ENCODE measurements around the gene KYAT1. TPM values are rescaled to one million over a fixed set of nuclear protein-coding genes. Genes with fewer than 3 reads are reported as not detected.

The KYAT1 gene
- total RNA-seq, 1 experiment from 2014 or later = 34.1 TPM

- no peak for TF ChIP-seq ZNF671 (CRISPR knock-in tag; IDR thresholded peaks at IDR 0.05)
These were observed 21.3 kb upstream of the KYAT1 start (continued) for GRCh38 chr9:128903079-128903461.

GRCh38 chr9:128902351-128903078 is 20.8 kb upstream of the KYAT1 start:
- ChIA-PET CTCF (no interaction called here), POLR2A (no interaction called here)
- H3K36me3 Mint-ChIP-seq = peaks cover 11% of the 10 kb centered on the region

More at GRCh38 chr9:128902351-128903078, 20.8 kb upstream of the KYAT1 start:
- H3K27ac Mint-ChIP-seq = no peak overlapping the region
- no peaks in the 10 kb centered on the region for H3K27me3 Mint-ChIP-seq (ENCODE audit: low read depth)
- no peak for ATAC-seq
- H3K4me3 Mint-ChIP-seq = no peak overlapping the region
- peaks cover 11% of the 10 kb centered on the region for H3K4me1 Mint-ChIP-seq
- no peak for DNase-seq (ENCODE audit: low spot score)
- H3K9me3 Mint-ChIP-seq = no peaks in the 10 kb centered on the region
- TF ChIP-seq ZNF121 (CRISPR knock-in tag; IDR thresholded peaks at IDR 0.05) = no peak
- no peak for TF ChIP-seq FOXJ3 (CRISPR knock-in tag; IDR thresholded peaks at IDR 0.05; ENCODE audit: borderline replicate concordance)
- no peak for TF ChIP-seq ZNF512 (CRISPR knock-in tag; IDR thresholded peaks at IDR 0.05; ENCODE audit: borderline replicate concordance)
- TF ChIP-seq NFE2L1 (CRISPR knock-in tag; IDR thresholded peaks at IDR 0.05) = no peak
- no peak for TF ChIP-seq ZSCAN18 (CRISPR knock-in tag; IDR thresholded peaks at IDR 0.05)
- no peak for TF ChIP-seq ZNF281 (CRISPR knock-in tag; IDR thresholded peaks at IDR 0.05)
- no peak for TF ChIP-seq ZNF219 (CRISPR knock-in tag; IDR thresholded peaks at IDR 0.05; ENCODE audit: borderline replicate concordance)
- no peak for TF ChIP-seq JAZF1 (CRISPR knock-in tag; IDR thresholded peaks at IDR 0.05)
- no peak for TF ChIP-seq RELA (CRISPR knock-in tag; IDR thresholded peaks at IDR 0.05; ENCODE audit: borderline replicate concordance)
- TF ChIP-seq RORB (CRISPR knock-in tag; IDR thresholded peaks at IDR 0.05) = no peak
- TF ChIP-seq TEAD1 (CRISPR knock-in tag; IDR thresholded peaks at IDR 0.05) = no peak
- TF ChIP-seq ZNF232 (CRISPR knock-in tag; IDR thresholded peaks at IDR 0.05) = no peak
- no peak for TF ChIP-seq TP53 (CRISPR knock-in tag; IDR thresholded peaks at IDR 0.05)
- no peak for TF ChIP-seq CBFB (CRISPR knock-in tag; IDR thresholded peaks at IDR 0.05; ENCODE audit: low read depth)
- TF ChIP-seq ERG (CRISPR knock-in tag; IDR thresholded peaks at IDR 0.05) = no peak
- no peak for TF ChIP-seq AFF4 (CRISPR knock-in tag; IDR thresholded peaks at IDR 0.05; ENCODE audit: borderline replicate concordance)
- TF ChIP-seq ATF6 (CRISPR knock-in tag; IDR thresholded peaks at IDR 0.05) = no peak
- no peak for TF ChIP-seq PREB (CRISPR knock-in tag; IDR thresholded peaks at IDR 0.05; ENCODE audit: borderline replicate concordance)
- no peak for TF ChIP-seq TCF7 (CRISPR knock-in tag; IDR thresholded peaks at IDR 0.05; ENCODE audit: low read depth)
